ENCODE measurements around the gene LZTS2. TPM values are rescaled to one million over a fixed set of nuclear protein-coding genes. Genes with fewer than 3 reads are reported as not detected.

LZTS2 gene
- polyA plus RNA-seq, 2 of the 4 experiments (the other 2 are of a cell fraction), result 13.8 to 35.5 TPM

DNA sequence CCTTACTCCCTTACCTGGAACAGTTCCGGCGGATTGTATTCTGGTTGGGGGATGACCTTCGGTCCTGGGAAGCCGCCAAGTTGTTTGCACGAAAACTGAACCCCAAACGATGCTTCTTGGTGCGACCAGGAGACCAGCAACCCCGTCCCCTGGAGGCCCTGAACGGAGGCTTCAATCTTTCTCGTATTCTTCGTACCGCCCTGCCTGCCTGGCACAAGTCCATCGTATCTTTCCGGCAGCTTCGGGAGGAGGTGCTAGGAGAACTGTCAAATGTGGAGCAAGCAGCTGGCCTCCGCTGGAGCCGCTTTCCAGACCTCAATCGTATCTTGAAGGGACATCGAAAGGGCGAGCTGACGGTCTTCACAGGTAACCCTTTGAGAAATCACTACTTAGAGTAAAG, 10.5 kb upstream of the LZTS2 start (continued):
- TF ChIP-seq RCOR1 (IDR thresholded peaks at IDR 0.05; ENCODE audit: low read depth, low read length), result no peak

DNA sequence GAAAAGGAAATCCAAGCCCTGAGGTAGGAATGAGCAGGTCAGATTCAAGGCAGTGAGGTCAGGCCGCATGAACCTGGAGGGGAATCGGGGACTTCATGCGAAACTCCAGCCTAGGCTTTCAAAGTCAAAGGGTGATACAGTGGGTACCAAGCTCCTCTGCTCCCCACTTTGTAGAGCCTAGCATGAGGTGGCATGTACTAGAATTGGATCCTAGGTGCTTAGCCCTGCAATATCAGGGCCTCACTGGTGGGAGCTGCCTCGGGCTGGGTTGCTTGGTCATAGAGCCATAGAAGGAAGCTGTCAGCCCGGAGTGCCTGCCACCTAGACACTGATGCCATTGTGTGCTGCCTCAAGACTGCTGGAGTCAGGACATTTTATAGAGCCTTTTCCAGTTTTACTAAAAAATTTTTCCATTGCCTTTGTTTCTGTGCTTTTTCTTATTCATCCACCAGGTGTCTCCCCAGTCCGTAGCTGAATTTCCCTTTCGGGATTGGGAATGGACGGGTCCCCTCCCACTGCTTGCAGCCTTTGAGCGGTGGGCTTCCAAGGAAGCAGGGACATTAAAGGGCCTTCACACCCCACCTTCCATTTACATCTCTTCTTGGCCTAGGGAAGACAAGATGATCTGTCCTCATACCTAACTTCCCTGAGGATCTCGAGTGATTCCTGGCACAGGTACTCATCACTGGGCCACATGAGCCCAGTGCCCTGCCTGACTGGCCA, 5.5 kb upstream of the LZTS2 start:
- 46% methylated on average over 10 of the region's 10 CpGs for WGBS (ENCODE audit: missing lambda C conversion rate)
- Histone ChIP-seq H3K4me2 (no peak overlapping the region), H3K9me3 (no peaks in the 10 kb centered on the region), H3K27ac (no peak overlapping the region), H3K4me3 (no peak overlapping the region), H3K4me1 (peaks cover 17% of the 10 kb centered on the region)
- ChIA-PET POLR2A (interaction anchor here (0.6 to 1.3 kb wide), 3 partner anchors 13 to 22 kb away, joined by 3 to 6 read pairs (median 3); no protein-coding TSS in a partner anchor), CTCF (interaction anchor here (0.6 to 25.8 kb wide), 17 partner anchors 9 to 730 kb away, joined by 3 to 608 read pairs (median 4); partner anchors contain the start of genes PDZD7 and SFXN3)
- DNase-seq (ENCODE audit: low read depth in 1 of 2, low spot score in 1 of 2), result peak; percentile 54 to 55
- TF ChIP-seq, protein P1, sequence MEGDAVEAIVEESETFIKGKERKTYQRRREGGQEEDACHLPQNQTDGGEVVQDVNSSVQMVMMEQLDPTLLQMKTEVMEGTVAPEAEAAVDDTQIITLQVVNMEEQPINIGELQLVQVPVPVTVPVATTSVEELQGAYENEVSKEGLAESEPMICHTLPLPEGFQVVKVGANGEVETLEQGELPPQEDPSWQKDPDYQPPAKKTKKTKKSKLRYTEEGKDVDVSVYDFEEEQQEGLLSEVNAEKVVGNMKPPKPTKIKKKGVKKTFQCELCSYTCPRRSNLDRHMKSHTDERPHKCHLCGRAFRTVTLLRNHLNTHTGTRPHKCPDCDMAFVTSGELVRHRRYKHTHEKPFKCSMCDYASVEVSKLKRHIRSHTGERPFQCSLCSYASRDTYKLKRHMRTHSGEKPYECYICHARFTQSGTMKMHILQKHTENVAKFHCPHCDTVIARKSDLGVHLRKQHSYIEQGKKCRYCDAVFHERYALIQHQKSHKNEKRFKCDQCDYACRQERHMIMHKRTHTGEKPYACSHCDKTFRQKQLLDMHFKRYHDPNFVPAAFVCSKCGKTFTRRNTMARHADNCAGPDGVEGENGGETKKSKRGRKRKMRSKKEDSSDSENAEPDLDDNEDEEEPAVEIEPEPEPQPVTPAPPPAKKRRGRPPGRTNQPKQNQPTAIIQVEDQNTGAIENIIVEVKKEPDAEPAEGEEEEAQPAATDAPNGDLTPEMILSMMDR (IDR thresholded peaks at IDR 0.05), result peak; percentile 75
- TF ChIP-seq SMC3 (IDR thresholded peaks at IDR 0.05) (peak; percentile 65), MAX (IDR thresholded peaks at IDR 0.05) (no peak), RAD21 (conservative IDR thresholded peaks at IDR 0.05 in 1 of 2, IDR thresholded peaks at IDR 0.05 in 1 of 2) (peak; percentile 68 to 69)
- FAIRE-seq, result no peak
- no peak for ATAC-seq

GRCh38 chr10:100995181-100995580, 4.4 kb upstream of the LZTS2 start:
- CTCF ChIA-PET, result interaction anchor here (0.6 to 25.8 kb wide), 5 partner anchors 10 to 45 kb away, joined by 3 to 608 read pairs (median 145); partner anchors contain the start of genes PDZD7 and SFXN3

GRCh38 chr10:100996678-100997359, 2.8 kb upstream of the LZTS2 start:
- peak overlapping the region; percentile 98 for H3K27ac ChIP-seq
- ATAC-seq, result peak; percentile 14 to 58
- peak; percentile 40 to 57 for DNase-seq (ENCODE audit: low read depth in 1 of 2, low spot score in 1 of 2)

More at GRCh38 chr10:100995181-100995580, 4.4 kb upstream of the LZTS2 start:
- TF ChIP-seq SMC3 (IDR thresholded peaks at IDR 0.05) (no peak), CBX8 (IDR thresholded peaks at IDR 0.05) (no peak), CEBPB (IDR thresholded peaks at IDR 0.05) (no peak), SREBF2 (IDR thresholded peaks at IDR 0.05) (no peak), HOXB13 (CRISPR knock-in tag; IDR thresholded peaks at IDR 0.05; ENCODE audit: low read depth) (no peak), POLR2A (IDR thresholded peaks at IDR 0.05; ENCODE audit: low read length) (no peak), RCOR1 (IDR thresholded peaks at IDR 0.05; ENCODE audit: low read depth, low read length) (no peak), ZNF302 (CRISPR knock-in tag; IDR thresholded peaks at IDR 0.05) (no peak), TP53 (CRISPR knock-in tag; IDR thresholded peaks at IDR 0.05) (no peak), JUNB (IDR thresholded peaks at IDR 0.05) (no peak), BHLHE40 (IDR thresholded peaks at IDR 0.05; ENCODE audit: low read depth, low read length) (no peak)
- TF ChIP-seq, protein P1 (IDR thresholded peaks at IDR 0.05), result no peak
- Histone ChIP-seq H3K4me2 (no peak overlapping the region), H3K27ac (no peak overlapping the region), H3K4me3 (no peak overlapping the region), H3K4me1 (peaks cover 13% of the 10 kb centered on the region), H3K9me3 (no peaks in the 10 kb centered on the region)
- FAIRE-seq (no peak), ATAC-seq (no peak), DNase-seq (ENCODE audit: low read depth in 1 of 2, low spot score in 1 of 2) (no peak)
- POLR2A ChIA-PET, result no interaction called here
- WGBS (ENCODE audit: missing lambda C conversion rate), result 96% methylated on average over 6 of the region's 6 CpGs

More at GRCh38 chr10:100996678-100997359, 2.8 kb upstream of the LZTS2 start:
- 15% methylated on average over 25 of the region's 46 CpGs for WGBS (ENCODE audit: missing lambda C conversion rate)
- Histone ChIP-seq H3K4me1 (peaks cover 27% of the 10 kb centered on the region), H3K4me3 (peak overlapping the region; percentile 92), H3K9me3 (no peaks in the 10 kb centered on the region), H3K4me2 (peak overlapping the region; percentile 89)
- TF ChIP-seq, protein P2, sequence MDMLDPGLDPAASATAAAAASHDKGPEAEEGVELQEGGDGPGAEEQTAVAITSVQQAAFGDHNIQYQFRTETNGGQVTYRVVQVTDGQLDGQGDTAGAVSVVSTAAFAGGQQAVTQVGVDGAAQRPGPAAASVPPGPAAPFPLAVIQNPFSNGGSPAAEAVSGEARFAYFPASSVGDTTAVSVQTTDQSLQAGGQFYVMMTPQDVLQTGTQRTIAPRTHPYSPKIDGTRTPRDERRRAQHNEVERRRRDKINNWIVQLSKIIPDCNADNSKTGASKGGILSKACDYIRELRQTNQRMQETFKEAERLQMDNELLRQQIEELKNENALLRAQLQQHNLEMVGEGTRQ (IDR thresholded peaks at IDR 0.05), result peak; percentile 75; the same call in 1 of the 2 replicates
- TF ChIP-seq PHF8 (IDR thresholded peaks at IDR 0.05; ENCODE audit: borderline replicate concordance, low read depth), result no peak
- no peak for FAIRE-seq
- ChIA-PET POLR2A (interaction anchor here (1.7 to 2.3 kb wide), 3 partner anchors 10 to 20 kb away, joined by 5 to 6 read pairs (median 5); partner anchors contain the start of genes MRPL43 and TWNK), CTCF (interaction anchor here (0.5 to 25.8 kb wide), 23 partner anchors 9 to 840 kb away, joined by 3 to 608 read pairs (median 6); partner anchors contain the start of genes KAZALD1, MRPL43, PDZD7 and SEMA4G)

Measured in A549 (cell line).